GM12878 (cell line): ENCODE measurements around the gene FAM53B. TPM values are rescaled to one million over a fixed set of nuclear protein-coding genes. Genes with fewer than 3 reads are reported as not detected.

Experiments used
- ATAC-seq: fragments of 200-7000 bp; cut with Tn5 transposase; 3 replicates; pipeline ENCODE4 v1.9.1; 2020; ENCODE audit warnings: mild to moderate bottlenecking, moderate library complexity
- BruUV-seq: library from RNA; stranded (reverse); fragments of 400-500 nt; replicated peaks from 2 replicates; lab custom pipeline; 2021; lab: Mats Ljungman, UMichigan
- CTCF ChIA-PET: fragments of 300-600 bp; sonication (Branson Sonifier 250); formaldehyde crosslinking; extraction: SDS; loops from one replicate; lab custom pipeline; 2021; ENCODE audit warnings: inconsistent platforms; lab: Yijun Ruan, JAX
- POLR2A ChIA-PET: fragments of 350-600 bp; formaldehyde crosslinking; extraction: SDS; loops from one replicate; lab custom pipeline; 2021; ENCODE audit warnings: inconsistent platforms; lab: Charles Lee
- RAD21 ChIA-PET: fragments of 300-600 bp; sonication (Branson Sonifier 250); formaldehyde crosslinking; loops from one replicate; lab custom pipeline; 2023; ENCODE audit warnings: antibody characterized with exemption; ENCODE audit not compliant: unreplicated experiment; lab: Charles Lee
- SMC1A ChIA-PET: fragments of 300-600 bp; sonication (Branson Sonifier 250); formaldehyde crosslinking; loops from one replicate; lab custom pipeline; 2023; ENCODE audit not compliant: unreplicated experiment, uncharacterized antibody; lab: Charles Lee
- DNase-seq: peaks from one replicate; pipeline ENCODE4 v3.0.0-alpha.2; 2011; ENCODE audit warnings: low read depth, low spot score
- FAIRE-seq: peaks from 3 replicates; lab custom pipeline; 2011; peaks lifted over from hg19 to GRCh38; lab: Jason Lieb, UNC
- H2AFZ ChIP-seq: 2 replicates; pipeline ENCODE4 v1.6.0; 2011; ENCODE audit warnings: low read depth, low read length, control low read depth; ENCODE audit not compliant: control insufficient read depth
- H3K27ac ChIP-seq: 2 replicates; pipeline ENCODE4 v1.5.1; 2011; ENCODE audit warnings: control low read depth; ENCODE audit not compliant: control insufficient read depth, insufficient read depth
- H3K27me3 ChIP-seq, 2 experiments: replicated peaks in 1 of 2; 2 replicates each; pipeline versions ENCODE4 v1.6.0 to v1.6.1; 2011; ENCODE audit warnings: low read length in 1 of 2; ENCODE audit not compliant: control insufficient read depth in 2 of 2, insufficient read depth in 2 of 2
- H3K36me3 ChIP-seq, 2 experiments: 2 replicates each; pipeline ENCODE4 v1.5.1; 2011; ENCODE audit warnings: low read length in 1 of 2; ENCODE audit not compliant: control insufficient read depth in 2 of 2, insufficient read depth in 2 of 2
- H3K4me1 ChIP-seq: 2 replicates; pipeline ENCODE4 v1.6.1; 2011; ENCODE audit warnings: mild to moderate bottlenecking, low read length, moderate library complexity, mixed read lengths; ENCODE audit not compliant: control insufficient read depth, insufficient read depth
- H3K4me2 ChIP-seq: 2 replicates; pipeline ENCODE4 v1.6.0; 2011; ENCODE audit warnings: control low read depth; ENCODE audit not compliant: control insufficient read depth, insufficient read depth
- H3K4me3 ChIP-seq: fragments of 200-600 bp; sonication (generic); 2 replicates; pipeline ENCODE4 v1.5.1; 2016
- H3K79me2 ChIP-seq: 2 replicates; pipeline ENCODE4 v1.6.0; 2011; ENCODE audit warnings: low read length; ENCODE audit not compliant: control insufficient read depth, insufficient read depth
- H3K9ac ChIP-seq: 2 replicates; pipeline ENCODE4 v1.8.0; 2011; ENCODE audit warnings: low read length, control low read depth, mixed read lengths; ENCODE audit not compliant: control insufficient read depth, insufficient read depth
- H3K9me3 ChIP-seq: replicated peaks from 3 replicates; pipeline ENCODE4 v1.5.1; 2011; ENCODE audit warnings: mild to moderate bottlenecking, low read length; ENCODE audit not compliant: control insufficient read depth, insufficient read depth
- H4K20me1 ChIP-seq: 2 replicates; pipeline ENCODE4 v1.6.0; 2011; ENCODE audit not compliant: control insufficient read depth, insufficient read depth
- BCL11A ChIP-seq: IDR thresholded peaks from 2 replicates; pipeline ENCODE4 v1.6.1; 2011; ENCODE audit warnings: low read depth, low read length
- GATAD2B ChIP-seq: fragments of 450-650 bp; conservative IDR thresholded peaks from 2 replicates; pipeline ENCODE4 v1.6.1; 2017; ENCODE audit warnings: low read depth, mild to moderate bottlenecking, moderate library complexity
- MTA2 ChIP-seq: fragments of 450-650 bp; IDR thresholded peaks from 2 replicates; pipeline ENCODE4 v1.6.1; 2016; ENCODE audit warnings: low read depth, mild to moderate bottlenecking, moderate library complexity
- RUNX3 ChIP-seq: IDR thresholded peaks from 2 replicates; pipeline ENCODE4 v1.6.1; 2012; ENCODE audit warnings: low read length, inconsistent platforms
- SMAD5 ChIP-seq: IDR thresholded peaks from 2 replicates; pipeline ENCODE4 v1.6.1; 2016; ENCODE audit warnings: antibody characterized with exemption, low read depth
- YY1 ChIP-seq: IDR thresholded peaks from 2 replicates; pipeline ENCODE4 v1.6.1; 2011; ENCODE audit warnings: low read depth, mild to moderate bottlenecking, low read length
- ZNF24 ChIP-seq: fragments of 450-650 bp; IDR thresholded peaks from 2 replicates; pipeline ENCODE4 v1.6.1; 2017; ENCODE audit warnings: antibody characterized with exemption, mild to moderate bottlenecking
- ZZZ3 ChIP-seq: IDR thresholded peaks from 2 replicates; pipeline ENCODE4 v1.6.1; 2011; ENCODE audit warnings: low read depth; ENCODE audit not compliant: control insufficient read depth, insufficient read length
- WGBS: methylation state at CpG from one replicate; pipeline ENCODE4 v1.1.6; 2016; ENCODE audit warnings: low lambda C conversion rate; ENCODE audit not compliant: insufficient replicate concordance, insufficient coverage; ENCODE audit errors: missing lambda C conversion rate; 5-methylcytosine and 5-hydroxymethylcytosine counted together
- in situ Hi-C: fragments of 300-500 bp; cut with MboI; formaldehyde crosslinking; loops from 9 replicates; pipeline ENCODE4 v1.14.3; 2018; ENCODE audit warnings: mixed read lengths
- intact Hi-C: fragments of 100-400 bp; cut with micrococcal nuclease; formaldehyde crosslinking; loops from one replicate; pipeline ENCODE4 v1.14.2; 2022; ENCODE audit not compliant: unreplicated experiment
- polyA plus RNA-seq, 11 experiments: library from polyadenylated mRNA; depleted of rRNA in 4 of 11; unstranded in 6 of 11; stranded (reverse) in 5 of 11; fragments of >200 nt; fragmentation: Nextera tagmentation in 4 of 11; fragmentation: Illumina TruSeq in 1 of 11; extraction: Ambion mirVana in 4 of 11; extraction: Trizol in 1 of 11; gene quantifications; 1 replicate in 1 of 11; 2 replicates in 10 of 11; pipeline versions ENCODE4 v1.2.1 to v1.2.3, GENCODE V29; 2011 to 2016; ENCODE audit warnings: inconsistent platforms in 2 of 11, missing spikeins in 2 of 11, low read depth in 1 of 11
- total RNA-seq, 4 experiments: library from RNA; depleted of rRNA in 3 of 4; stranded (reverse); fragments of >200 nt in 3 of 4; fragmentation: Illumina TruSeq in 1 of 4; extraction: Trizol in 1 of 4; gene quantifications; 2 replicates each; pipeline versions ENCODE4 v1.2.1 to v1.2.3, GENCODE V29; 2013 to 2021
- TF ChIP-seq, protein P1 (sequence below): fragments of 450-650 bp; IDR thresholded peaks from 2 replicates; pipeline ENCODE4 v1.6.1; 2017; ENCODE audit warnings: borderline replicate concordance
- TF ChIP-seq, protein P2 (sequence below): fragments of 450-650 bp; IDR thresholded peaks from 2 replicates; pipeline ENCODE4 v1.6.1; 2017; ENCODE audit warnings: mild to moderate bottlenecking

Gene FAM53B
- total and polyA plus RNA-seq, 10 of the 15 experiments (the other 5 are each of a cell fraction or from before 2014, with no cell fraction given) = 0.05 to 26.3 (median 8.1) TPM

DNA sequence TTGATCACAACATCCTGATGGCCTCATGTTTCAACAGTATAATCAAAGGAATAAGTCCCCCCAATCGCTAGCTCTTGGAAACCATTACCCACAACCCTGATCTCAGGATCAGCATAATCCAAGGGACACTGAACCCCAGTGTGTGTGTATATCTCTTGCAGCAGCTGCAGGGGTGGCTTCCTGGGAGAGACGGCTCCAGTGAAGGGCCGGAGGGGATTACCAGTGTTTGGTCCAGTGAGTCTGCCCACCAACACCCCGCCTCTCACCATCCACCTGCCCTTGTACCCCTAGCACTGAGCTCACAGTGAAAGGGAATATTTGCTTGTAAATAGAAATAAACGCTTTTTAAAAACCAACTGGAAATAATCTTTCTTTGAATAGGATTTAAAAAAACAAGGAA lies 63.1 kb downstream of the FAM53B start:
- ChIA-PET POLR2A (interaction anchor here (0.6 kb wide), 1 partner anchor 141 kb away, joined by 3 read pairs; no protein-coding TSS in a partner anchor), RAD21 (interaction anchor here (1.4 kb wide), 1 partner anchor 16 kb away, joined by 3 read pairs; no protein-coding TSS in a partner anchor)
- DNase-seq = no peak
- intact Hi-C loops = no loop called here
- no peak overlapping the region for H2AFZ ChIP-seq
- no peaks in the 10 kb centered on the region for H3K9me3 ChIP-seq
- TF ChIP-seq SMAD5 = no peak
- no peak for TF ChIP-seq ZZZ3
- no peak for TF ChIP-seq ZNF24
- TF ChIP-seq RUNX3 = no peak
- no peak for TF ChIP-seq BCL11A
- TF ChIP-seq MTA2 = no peak
- no peak for TF ChIP-seq YY1
- TF ChIP-seq, protein P1, sequence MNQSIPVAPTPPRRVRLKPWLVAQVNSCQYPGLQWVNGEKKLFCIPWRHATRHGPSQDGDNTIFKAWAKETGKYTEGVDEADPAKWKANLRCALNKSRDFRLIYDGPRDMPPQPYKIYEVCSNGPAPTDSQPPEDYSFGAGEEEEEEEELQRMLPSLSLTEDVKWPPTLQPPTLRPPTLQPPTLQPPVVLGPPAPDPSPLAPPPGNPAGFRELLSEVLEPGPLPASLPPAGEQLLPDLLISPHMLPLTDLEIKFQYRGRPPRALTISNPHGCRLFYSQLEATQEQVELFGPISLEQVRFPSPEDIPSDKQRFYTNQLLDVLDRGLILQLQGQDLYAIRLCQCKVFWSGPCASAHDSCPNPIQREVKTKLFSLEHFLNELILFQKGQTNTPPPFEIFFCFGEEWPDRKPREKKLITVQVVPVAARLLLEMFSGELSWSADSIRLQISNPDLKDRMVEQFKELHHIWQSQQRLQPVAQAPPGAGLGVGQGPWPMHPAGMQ = no peak
- TF ChIP-seq, protein P2, sequence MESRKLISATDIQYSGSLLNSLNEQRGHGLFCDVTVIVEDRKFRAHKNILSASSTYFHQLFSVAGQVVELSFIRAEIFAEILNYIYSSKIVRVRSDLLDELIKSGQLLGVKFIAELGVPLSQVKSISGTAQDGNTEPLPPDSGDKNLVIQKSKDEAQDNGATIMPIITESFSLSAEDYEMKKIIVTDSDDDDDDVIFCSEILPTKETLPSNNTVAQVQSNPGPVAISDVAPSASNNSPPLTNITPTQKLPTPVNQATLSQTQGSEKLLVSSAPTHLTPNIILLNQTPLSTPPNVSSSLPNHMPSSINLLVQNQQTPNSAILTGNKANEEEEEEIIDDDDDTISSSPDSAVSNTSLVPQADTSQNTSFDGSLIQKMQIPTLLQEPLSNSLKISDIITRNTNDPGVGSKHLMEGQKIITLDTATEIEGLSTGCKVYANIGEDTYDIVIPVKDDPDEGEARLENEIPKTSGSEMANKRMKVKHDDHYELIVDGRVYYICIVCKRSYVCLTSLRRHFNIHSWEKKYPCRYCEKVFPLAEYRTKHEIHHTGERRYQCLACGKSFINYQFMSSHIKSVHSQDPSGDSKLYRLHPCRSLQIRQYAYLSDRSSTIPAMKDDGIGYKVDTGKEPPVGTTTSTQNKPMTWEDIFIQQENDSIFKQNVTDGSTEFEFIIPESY = no peak
- TF ChIP-seq GATAD2B = no peak
- TF ChIP-seq, all 136 proteins: peak for 0
- H3K27ac ChIP-seq = no peak overlapping the region
- no peak for FAIRE-seq
- SMC1A ChIA-PET = interaction anchor here (0.9 to 3.1 kb wide), 2 partner anchors 60 to 86 kb away, joined by 3 to 9 read pairs; no protein-coding TSS in a partner anchor
- no TSS peak for BruUV-seq
- H3K79me2 ChIP-seq = no peaks in the 10 kb centered on the region
- 87% methylated on average over 5 of the region's 5 CpGs for WGBS
- peaks cover 16% of the 10 kb centered on the region for H3K4me1 ChIP-seq
- CTCF ChIA-PET = interaction anchor here (0.7 to 1.7 kb wide), 3 partner anchors 16 to 61 kb away, joined by 3 to 4 read pairs (median 3); no protein-coding TSS in a partner anchor
- H3K36me3 ChIP-seq = peaks cover 22 to 25% of the 10 kb centered on the region in 2 experiments
- H4K20me1 ChIP-seq = no peaks in the 10 kb centered on the region
- in situ Hi-C loops = no loop called here
- no peaks in the 10 kb centered on the region for H3K27me3 ChIP-seq
- no peak overlapping the region for H3K9ac ChIP-seq
- no peak for ATAC-seq
- no peak overlapping the region for H3K4me3 ChIP-seq
- no peak overlapping the region for H3K4me2 ChIP-seq
